Endothelial cell (in vitro differentiated cells): ENCODE data around the gene CRYBG2. TPM values are rescaled to one million over a fixed set of nuclear protein-coding genes. Genes with fewer than 3 reads are reported as not detected.
A peak's percentile ranks its signal among the peaks of the same experiment; 100 is the strongest.

Experiments used
- DNase-seq: peaks from one replicate; pipeline ENCODE4 v3.0.0; 2021; ENCODE audit warnings: low spot score
- H3K27ac Mint-ChIP-seq: one replicate; pipeline ENCODE4 v1.8.0; 2021; ENCODE audit warnings: mixed read lengths, inconsistent platforms; ENCODE audit not compliant: unreplicated experiment
- H3K27me3 Mint-ChIP-seq: one replicate; pipeline ENCODE4 v1.8.0; 2021; ENCODE audit warnings: mild to moderate bottlenecking, moderate library complexity, mixed read lengths, inconsistent platforms; ENCODE audit not compliant: unreplicated experiment
- H3K36me3 Mint-ChIP-seq: one replicate; pipeline ENCODE4 v1.8.0; 2021; ENCODE audit warnings: mild to moderate bottlenecking, low read depth, mixed read lengths, inconsistent platforms; ENCODE audit not compliant: unreplicated experiment
- H3K4me1 Mint-ChIP-seq: one replicate; pipeline ENCODE4 v1.8.0; 2021; ENCODE audit warnings: mild to moderate bottlenecking, mixed read lengths, inconsistent platforms; ENCODE audit not compliant: unreplicated experiment
- H3K4me3 Mint-ChIP-seq: one replicate; pipeline ENCODE4 v1.8.0; 2021; ENCODE audit warnings: mild to moderate bottlenecking, mixed read lengths, inconsistent platforms; ENCODE audit not compliant: unreplicated experiment
- H3K9me3 Mint-ChIP-seq: one replicate; pipeline ENCODE4 v1.8.0; 2021; ENCODE audit warnings: mixed read lengths, inconsistent platforms; ENCODE audit not compliant: unreplicated experiment
- CTCF ChIP-seq: fragments of 200-600 bp; sonication (generic); IDR thresholded peaks from one replicate; pipeline ENCODE4 v1.5.0; 2021; ENCODE audit warnings: antibody characterized with exemption; ENCODE audit not compliant: unreplicated experiment
- total RNA-seq: library from RNA; stranded (reverse); fragmentation: NEBNext Ultra II Directional; extraction: Animal tissue kit (Norgen Biotek cat#: 25700); gene quantifications from one replicate; pipeline ENCODE4 v1.2.1, GENCODE V29; 2021; ENCODE audit not compliant: unreplicated experiment

CRYBG2 gene
- total RNA-seq, 1 donor from 2014 or later: 1.4 TPM

- H3K4me3 Mint-ChIP-seq: no peak overlapping the region
- no peaks in the 10 kb centered on the region for H3K4me1 Mint-ChIP-seq
- no peaks in the 10 kb centered on the region for H3K36me3 Mint-ChIP-seq
- H3K27ac Mint-ChIP-seq: no peak overlapping the region
- DNase-seq: no peak
- TF ChIP-seq CTCF: no peak
- no peaks in the 10 kb centered on the region for H3K9me3 Mint-ChIP-seq
- H3K27me3 Mint-ChIP-seq: peaks cover 5% of the 10 kb centered on the region
Observed at GRCh38 chr1:26327956-26328362, 26.0 kb downstream of the CRYBG2 start.

GRCh38 chr1:26324550-26324949 lies 29.4 kb downstream of the CRYBG2 start:
- H3K9me3 Mint-ChIP-seq: no peaks in the 10 kb centered on the region

GRCh38 chr1:26323382-26323781 lies 30.5 kb downstream of the CRYBG2 start:
- TF ChIP-seq CTCF: no peak
- Mint-ChIP-seq H3K27me3 (peaks cover 5% of the 10 kb centered on the region), H3K4me1 (peaks cover 3% of the 10 kb centered on the region), H3K9me3 (no peaks in the 10 kb centered on the region), H3K4me3 (no peak overlapping the region), H3K27ac (no peak overlapping the region), H3K36me3 (no peaks in the 10 kb centered on the region)
- no peak for DNase-seq

More at GRCh38 chr1:26324550-26324949, 29.4 kb downstream of the CRYBG2 start:
- H3K27me3 Mint-ChIP-seq: peaks cover 5% of the 10 kb centered on the region
- peak overlapping the region; percentile 28 for H3K4me3 Mint-ChIP-seq
- H3K4me1 Mint-ChIP-seq: peaks cover 3% of the 10 kb centered on the region
- no peak for TF ChIP-seq CTCF
- DNase-seq: no peak
- peak overlapping the region; percentile 61 for H3K27ac Mint-ChIP-seq
- H3K36me3 Mint-ChIP-seq: no peaks in the 10 kb centered on the region

- peaks cover 13% of the 10 kb centered on the region for H3K4me1 Mint-ChIP-seq
- no peak for TF ChIP-seq CTCF
- peaks cover 9% of the 10 kb centered on the region for H3K27me3 Mint-ChIP-seq
- no peaks in the 10 kb centered on the region for H3K9me3 Mint-ChIP-seq
- H3K4me3 Mint-ChIP-seq: no peak overlapping the region
- no peak overlapping the region for H3K27ac Mint-ChIP-seq
- DNase-seq: no peak
- H3K36me3 Mint-ChIP-seq: no peaks in the 10 kb centered on the region
Observed at GRCh38 chr1:26322042-26322331, 31.9 kb downstream of the CRYBG2 start.

GRCh38 chr1:26321315-26322041 lies 32.5 kb downstream of the CRYBG2 start:
- Mint-ChIP-seq H3K27me3 (peaks cover 11% of the 10 kb centered on the region), H3K4me3 (no peak overlapping the region), H3K4me1 (peaks cover 13% of the 10 kb centered on the region), H3K36me3 (no peaks in the 10 kb centered on the region), H3K27ac (no peak overlapping the region), H3K9me3 (no peaks in the 10 kb centered on the region)
- peak; percentile 77 for TF ChIP-seq CTCF
- DNase-seq: peak; percentile 97
